ENCODE results near the gene FGF14. TPM values are rescaled to one million over a fixed set of nuclear protein-coding genes. Genes with fewer than 3 reads are reported as not detected.
A peak's percentile ranks its signal among the peaks of the same experiment; 100 is the strongest.
"Not testable (repeated sequence)": the region's sequence is repeated elsewhere in the genome, so short reads cannot be mapped to it uniquely, and the experiment has no call there.

The FGF14 gene
- total RNA-seq, 1 experiment from 2014 or later, result under 0.01 TPM

GRCh38 chr13:101868585-101869469, 533.0 kb downstream of the FGF14 start:
- DNase-seq (ENCODE audit: low spot score), result no peak

- no peak for DNase-seq (ENCODE audit: low spot score)
Observed at GRCh38 chr13:101866889-101867581, 534.8 kb downstream of the FGF14 start.

GRCh38 chr13:101858860-101859259, 543.0 kb downstream of the FGF14 start:
- DNase-seq (ENCODE audit: low spot score), result no peak

GRCh38 chr13:101846701-101847100, 555.1 kb downstream of the FGF14 start:
- DNase-seq (ENCODE audit: low spot score), result no peak

- DNase-seq (ENCODE audit: low spot score), result no peak
Observed at GRCh38 chr13:101846249-101846648, 555.6 kb downstream of the FGF14 start.

- peak; percentile 26 for DNase-seq (ENCODE audit: low spot score)
Observed at GRCh38 chr13:101845245-101846020, 556.4 kb downstream of the FGF14 start.

- no peak for DNase-seq (ENCODE audit: low spot score)
Observed at GRCh38 chr13:101841698-101842097, 560.1 kb downstream of the FGF14 start.

- no peak for DNase-seq (ENCODE audit: low spot score)
Observed at GRCh38 chr13:101838323-101838722, 563.5 kb downstream of the FGF14 start.

GRCh38 chr13:101837778-101838177, 564.1 kb downstream of the FGF14 start:
- DNase-seq (ENCODE audit: low spot score), result not testable (repeated sequence)

GRCh38 chr13:101837288-101837687, 564.6 kb downstream of the FGF14 start:
- no peak for DNase-seq (ENCODE audit: low spot score)

GRCh38 chr13:101835920-101836319, 565.9 kb downstream of the FGF14 start:
- no peak for DNase-seq (ENCODE audit: low spot score)

- DNase-seq (ENCODE audit: low spot score), result no peak
Observed at GRCh38 chr13:101833671-101834070, 568.2 kb downstream of the FGF14 start.

- DNase-seq (ENCODE audit: low spot score), result no peak
Observed at GRCh38 chr13:101830035-101830434, 571.8 kb downstream of the FGF14 start.

GRCh38 chr13:101829484-101829883, 572.4 kb downstream of the FGF14 start:
- DNase-seq (ENCODE audit: low spot score), result no peak

GRCh38 chr13:101828119-101828518, 573.7 kb downstream of the FGF14 start:
- no peak for DNase-seq (ENCODE audit: low spot score)

GRCh38 chr13:101817898-101818297, 584.0 kb downstream of the FGF14 start:
- DNase-seq (ENCODE audit: low spot score), result no peak

- DNase-seq (ENCODE audit: low spot score), result no peak
Observed at GRCh38 chr13:101811881-101812280, 590.0 kb downstream of the FGF14 start.

- DNase-seq (ENCODE audit: low spot score), result peak; percentile 21
Observed at GRCh38 chr13:101811284-101811839, 590.5 kb downstream of the FGF14 start.

- DNase-seq (ENCODE audit: low spot score), result no peak
Observed at GRCh38 chr13:101799196-101799595, 602.7 kb downstream of the FGF14 start.

GRCh38 chr13:101798437-101798836, 603.4 kb downstream of the FGF14 start:
- no peak for DNase-seq (ENCODE audit: low spot score)

- no peak for DNase-seq (ENCODE audit: low spot score)
Observed at GRCh38 chr13:101795460-101795859, 606.4 kb downstream of the FGF14 start.

GRCh38 chr13:101795025-101795424, 606.8 kb downstream of the FGF14 start:
- DNase-seq (ENCODE audit: low spot score), result no peak
